IPS-18a (cell line): Measurements from ENCODE around the gene ROBO1.

ENCODE experiments used
- H3K27ac ChIP-seq: one replicate; pipeline ENCODE4 v1.5.1; 2013; ENCODE audit warnings: low read length
- H3K27me3 ChIP-seq: one replicate; pipeline ENCODE4 v1.6.1; 2013; ENCODE audit warnings: mild to moderate bottlenecking, low read length; ENCODE audit not compliant: control insufficient read depth, insufficient read depth
- H3K36me3 ChIP-seq: one replicate; pipeline ENCODE4 v1.6.1; 2013; ENCODE audit warnings: low read depth, low read length; ENCODE audit not compliant: control insufficient read depth
- H3K4me1 ChIP-seq: one replicate; pipeline ENCODE4 v1.6.1; 2013; ENCODE audit warnings: low read depth, low read length; ENCODE audit not compliant: control insufficient read depth
- H3K4me3 ChIP-seq: one replicate; pipeline ENCODE4 v1.5.1; 2013; ENCODE audit warnings: low read length
- H3K9ac ChIP-seq: one replicate; pipeline ENCODE4 v1.6.1; 2013; ENCODE audit warnings: mild to moderate bottlenecking, low read length, moderate library complexity
- H3K9me3 ChIP-seq: one replicate; pipeline ENCODE4 v1.6.1; 2013; ENCODE audit warnings: low read depth, low read length; ENCODE audit not compliant: control insufficient read depth

ROBO1 gene

GRCh38 chr3:78858910-78859309, 908.9 kb downstream of the ROBO1 start:
- Histone ChIP-seq H3K9me3 (no peaks in the 10 kb centered on the region), H3K27me3 (no peaks in the 10 kb centered on the region), H3K9ac (no peak overlapping the region), H3K4me1 (peaks cover 13% of the 10 kb centered on the region), H3K36me3 (no peaks in the 10 kb centered on the region), H3K27ac (no peak overlapping the region), H3K4me3 (no peak overlapping the region)

DNA sequence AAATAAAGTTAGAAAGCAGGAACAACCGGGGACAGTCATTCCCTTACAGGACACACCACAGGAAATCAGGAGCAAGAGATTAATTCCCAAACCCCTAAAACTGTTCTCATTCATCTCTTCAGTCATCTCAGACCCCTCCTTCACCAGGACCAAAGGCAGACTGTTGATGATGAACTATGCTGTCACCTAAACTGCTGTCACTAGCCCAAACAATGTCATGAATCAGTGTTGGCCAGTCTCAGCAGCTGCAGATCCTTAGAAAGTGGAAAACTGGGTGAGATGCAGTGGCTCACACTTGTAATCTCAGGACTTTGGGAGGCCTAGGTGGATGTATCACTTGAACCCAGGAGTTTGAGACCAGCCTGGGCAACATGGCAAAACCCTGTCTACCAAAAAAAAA, 909.6 kb downstream of the ROBO1 start:
- Histone ChIP-seq H3K27ac (no peak overlapping the region), H3K4me1 (peaks cover 13% of the 10 kb centered on the region), H3K27me3 (no peaks in the 10 kb centered on the region), H3K4me3 (no peak overlapping the region), H3K9me3 (no peaks in the 10 kb centered on the region), H3K9ac (no peak overlapping the region), H3K36me3 (no peaks in the 10 kb centered on the region)

DNA sequence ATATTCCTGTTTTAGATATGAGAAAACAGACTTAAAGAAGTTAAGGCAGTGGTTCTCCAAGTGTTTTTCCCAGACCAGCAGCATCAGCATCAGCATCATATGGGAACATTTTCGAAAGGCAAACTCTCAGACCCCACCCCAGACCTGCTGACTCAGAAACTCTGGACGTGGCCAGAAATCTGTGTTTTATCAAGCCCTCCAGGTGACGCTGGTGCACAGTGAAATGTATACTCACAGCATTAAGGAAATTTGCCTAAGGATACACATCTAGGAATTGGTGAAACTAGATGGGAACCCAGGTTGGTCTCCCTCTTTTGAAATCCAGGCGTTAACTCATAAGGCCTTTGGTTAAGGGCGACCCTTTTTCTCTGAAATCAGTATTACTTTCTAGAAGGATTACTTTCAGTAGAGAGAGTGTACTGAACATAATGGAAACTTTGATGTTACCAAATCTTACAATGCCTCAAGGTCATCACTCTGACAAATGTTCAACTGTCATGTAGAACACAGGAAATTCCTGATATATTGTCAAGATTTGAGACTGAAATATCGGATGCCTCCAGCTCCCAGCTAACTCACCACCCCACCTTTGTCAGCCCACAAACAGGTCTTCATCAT, 910.2 kb downstream of the ROBO1 start:
- H3K27me3 ChIP-seq = no peaks in the 10 kb centered on the region
- H3K9ac ChIP-seq = no peak overlapping the region
- H3K9me3 ChIP-seq = no peaks in the 10 kb centered on the region
- no peaks in the 10 kb centered on the region for H3K36me3 ChIP-seq
- no peak overlapping the region for H3K27ac ChIP-seq
- H3K4me3 ChIP-seq = no peak overlapping the region
- peaks cover 13% of the 10 kb centered on the region for H3K4me1 ChIP-seq

- Histone ChIP-seq H3K4me3 (no peak overlapping the region), H3K9ac (no peak overlapping the region), H3K27me3 (no peaks in the 10 kb centered on the region), H3K36me3 (no peaks in the 10 kb centered on the region), H3K27ac (no peak overlapping the region), H3K9me3 (no peaks in the 10 kb centered on the region), H3K4me1 (peaks cover 13% of the 10 kb centered on the region)
These were observed 911.6 kb downstream of the ROBO1 start for GRCh38 chr3:78856164-78856563.

DNA sequence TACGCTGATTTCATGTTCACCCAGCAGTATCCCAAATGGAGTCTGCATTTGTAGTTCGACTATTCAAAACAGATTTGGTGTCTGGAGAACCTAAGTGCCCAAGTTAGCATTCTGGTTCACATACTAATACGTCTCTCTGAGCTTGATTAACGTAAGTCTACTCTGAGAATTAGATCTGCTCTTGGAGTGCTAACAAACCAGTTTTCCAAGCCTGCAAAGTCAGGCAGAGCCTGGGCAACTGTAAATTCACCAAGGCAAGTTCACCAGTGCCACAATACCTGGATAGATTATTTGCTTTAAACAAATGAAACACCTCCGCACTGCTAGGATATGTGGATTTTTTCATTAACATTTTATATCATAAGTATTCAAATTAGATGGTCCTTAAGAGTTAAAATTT, 912.6 kb downstream of the ROBO1 start:
- no peak overlapping the region for H3K9ac ChIP-seq
- no peak overlapping the region for H3K27ac ChIP-seq
- no peaks in the 10 kb centered on the region for H3K9me3 ChIP-seq
- H3K27me3 ChIP-seq = no peaks in the 10 kb centered on the region
- H3K36me3 ChIP-seq = no peaks in the 10 kb centered on the region
- peaks cover 13% of the 10 kb centered on the region for H3K4me1 ChIP-seq
- no peak overlapping the region for H3K4me3 ChIP-seq

- Histone ChIP-seq H3K27ac (no peak overlapping the region), H3K9ac (no peak overlapping the region)
These were observed 919.2 kb downstream of the ROBO1 start for GRCh38 chr3:78848392-78849288.

GRCh38 chr3:78847603-78848002, 920.2 kb downstream of the ROBO1 start:
- no peak overlapping the region for H3K4me3 ChIP-seq
- H3K4me1 ChIP-seq = no peaks in the 10 kb centered on the region
- H3K27me3 ChIP-seq = no peaks in the 10 kb centered on the region
- H3K36me3 ChIP-seq = no peaks in the 10 kb centered on the region
- H3K9me3 ChIP-seq = no peaks in the 10 kb centered on the region
- no peak overlapping the region for H3K27ac ChIP-seq
- no peak overlapping the region for H3K9ac ChIP-seq

More at GRCh38 chr3:78848392-78849288, 919.2 kb downstream of the ROBO1 start:
- Histone ChIP-seq H3K36me3 (no peaks in the 10 kb centered on the region), H3K9me3 (no peaks in the 10 kb centered on the region), H3K4me1 (no peaks in the 10 kb centered on the region), H3K27me3 (no peaks in the 10 kb centered on the region), H3K4me3 (no peak overlapping the region)

- H3K27ac ChIP-seq = no peak overlapping the region
- no peaks in the 10 kb centered on the region for H3K4me1 ChIP-seq
- H3K9me3 ChIP-seq = no peaks in the 10 kb centered on the region
- no peaks in the 10 kb centered on the region for H3K27me3 ChIP-seq
- H3K4me3 ChIP-seq = no peak overlapping the region
- H3K9ac ChIP-seq = no peak overlapping the region
- H3K36me3 ChIP-seq = no peaks in the 10 kb centered on the region
These were observed 920.6 kb downstream of the ROBO1 start for GRCh38 chr3:78847203-78847602.

DNA sequence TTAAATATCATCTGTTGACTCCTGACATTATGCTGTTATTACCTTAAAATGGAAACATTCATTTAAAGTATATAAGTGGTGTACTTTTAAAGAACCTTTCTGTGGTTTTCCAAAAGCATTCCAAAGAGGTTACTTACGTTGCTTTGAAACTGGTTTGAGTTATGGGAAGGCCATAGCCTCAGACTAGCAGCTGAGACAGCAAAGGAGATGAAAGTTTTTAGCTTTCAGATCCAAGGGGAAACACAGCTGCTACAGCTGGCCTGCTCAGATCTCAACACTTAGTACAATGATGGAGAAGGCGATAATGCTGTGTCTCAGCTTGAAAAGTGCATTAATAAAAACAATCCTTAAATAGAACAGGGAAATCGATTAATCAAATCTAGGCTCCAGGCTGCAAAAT, 921.1 kb downstream of the ROBO1 start:
- no peak overlapping the region for H3K9ac ChIP-seq
- H3K4me3 ChIP-seq = no peak overlapping the region

GRCh38 chr3:78845605-78846004, 922.2 kb downstream of the ROBO1 start:
- H3K9ac ChIP-seq = no peak overlapping the region
- H3K27me3 ChIP-seq = no peaks in the 10 kb centered on the region
- H3K27ac ChIP-seq = no peak overlapping the region
- no peaks in the 10 kb centered on the region for H3K9me3 ChIP-seq
- no peak overlapping the region for H3K4me3 ChIP-seq
- H3K36me3 ChIP-seq = no peaks in the 10 kb centered on the region
- no peaks in the 10 kb centered on the region for H3K4me1 ChIP-seq

More for the DNA sequence above, 921.1 kb downstream of the ROBO1 start:
- no peaks in the 10 kb centered on the region for H3K36me3 ChIP-seq
- H3K4me1 ChIP-seq = no peaks in the 10 kb centered on the region
- H3K27me3 ChIP-seq = no peaks in the 10 kb centered on the region
- H3K27ac ChIP-seq = no peak overlapping the region
- H3K9me3 ChIP-seq = no peaks in the 10 kb centered on the region

GRCh38 chr3:78844307-78844706, 923.5 kb downstream of the ROBO1 start:
- Histone ChIP-seq H3K4me1 (no peaks in the 10 kb centered on the region), H3K9me3 (no peaks in the 10 kb centered on the region), H3K4me3 (no peak overlapping the region), H3K27me3 (no peaks in the 10 kb centered on the region), H3K36me3 (no peaks in the 10 kb centered on the region), H3K27ac (no peak overlapping the region), H3K9ac (no peak overlapping the region)

GRCh38 chr3:78839693-78840092, 928.1 kb downstream of the ROBO1 start:
- no peak overlapping the region for H3K9ac ChIP-seq
- no peak overlapping the region for H3K27ac ChIP-seq
- H3K4me3 ChIP-seq = no peak overlapping the region
- no peaks in the 10 kb centered on the region for H3K9me3 ChIP-seq
- H3K27me3 ChIP-seq = no peaks in the 10 kb centered on the region
- H3K36me3 ChIP-seq = no peaks in the 10 kb centered on the region
- no peaks in the 10 kb centered on the region for H3K4me1 ChIP-seq
